ENCODE data around the gene DHRS2. TPM values are rescaled to one million over a fixed set of nuclear protein-coding genes. Genes with fewer than 3 reads are reported as not detected.
"Not testable (repeated sequence)": the region's sequence is repeated elsewhere in the genome, so short reads cannot be mapped to it uniquely, and the experiment has no call there.

The DHRS2 gene
- total RNA-seq, 4 donors from 2014 or later, result 0.12 TPM; not detected in 3

DNA sequence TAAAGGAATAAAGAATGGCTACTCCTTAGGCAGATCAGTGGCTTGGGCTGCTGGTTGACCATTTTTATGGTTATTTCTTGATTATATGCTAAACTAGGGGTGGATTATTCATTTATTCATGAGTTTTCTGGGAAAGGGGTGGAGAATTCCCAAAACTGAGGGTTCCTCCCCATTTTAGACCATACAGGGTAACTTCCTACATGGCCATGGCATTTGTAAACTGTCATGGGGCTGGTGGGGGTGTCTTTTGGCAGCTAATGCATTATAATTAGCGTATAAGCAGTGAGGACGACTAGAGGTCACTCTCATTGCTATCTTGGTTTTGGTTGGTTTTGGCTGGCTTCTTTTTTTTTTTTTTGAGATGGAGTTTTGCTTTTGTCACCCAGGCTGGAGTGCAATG lies 32.0 kb upstream of the DHRS2 start:
- no peaks in the 10 kb centered on the region for H3K4me1 ChIP-seq
- H3K9me3 ChIP-seq, result no peaks in the 10 kb centered on the region
- no peak overlapping the region for H3K27ac ChIP-seq
- no peak overlapping the region for H3K4me3 ChIP-seq
- 83% methylated on average over 2 of the region's 2 CpGs; no CpG with 5 or more reads in 1 of the 2 donors for WGBS, 2 donors (ENCODE audit: low coverage in 1 of 2)
- ATAC-seq, result no peak
- peaks cover 17% of the 10 kb centered on the region for H3K27me3 ChIP-seq
- H3K36me3 ChIP-seq, result no peaks in the 10 kb centered on the region
- TF ChIP-seq, protein P1, sequence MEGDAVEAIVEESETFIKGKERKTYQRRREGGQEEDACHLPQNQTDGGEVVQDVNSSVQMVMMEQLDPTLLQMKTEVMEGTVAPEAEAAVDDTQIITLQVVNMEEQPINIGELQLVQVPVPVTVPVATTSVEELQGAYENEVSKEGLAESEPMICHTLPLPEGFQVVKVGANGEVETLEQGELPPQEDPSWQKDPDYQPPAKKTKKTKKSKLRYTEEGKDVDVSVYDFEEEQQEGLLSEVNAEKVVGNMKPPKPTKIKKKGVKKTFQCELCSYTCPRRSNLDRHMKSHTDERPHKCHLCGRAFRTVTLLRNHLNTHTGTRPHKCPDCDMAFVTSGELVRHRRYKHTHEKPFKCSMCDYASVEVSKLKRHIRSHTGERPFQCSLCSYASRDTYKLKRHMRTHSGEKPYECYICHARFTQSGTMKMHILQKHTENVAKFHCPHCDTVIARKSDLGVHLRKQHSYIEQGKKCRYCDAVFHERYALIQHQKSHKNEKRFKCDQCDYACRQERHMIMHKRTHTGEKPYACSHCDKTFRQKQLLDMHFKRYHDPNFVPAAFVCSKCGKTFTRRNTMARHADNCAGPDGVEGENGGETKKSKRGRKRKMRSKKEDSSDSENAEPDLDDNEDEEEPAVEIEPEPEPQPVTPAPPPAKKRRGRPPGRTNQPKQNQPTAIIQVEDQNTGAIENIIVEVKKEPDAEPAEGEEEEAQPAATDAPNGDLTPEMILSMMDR (IDR thresholded peaks at IDR 0.05), result no peak
- TF ChIP-seq EP300 (IDR thresholded peaks at IDR 0.05), result no peak
- no peak for TF ChIP-seq POLR2A (IDR thresholded peaks at IDR 0.05)
- TF ChIP-seq POLR2AphosphoS5 (IDR thresholded peaks at IDR 0.05), result no peak

DNA sequence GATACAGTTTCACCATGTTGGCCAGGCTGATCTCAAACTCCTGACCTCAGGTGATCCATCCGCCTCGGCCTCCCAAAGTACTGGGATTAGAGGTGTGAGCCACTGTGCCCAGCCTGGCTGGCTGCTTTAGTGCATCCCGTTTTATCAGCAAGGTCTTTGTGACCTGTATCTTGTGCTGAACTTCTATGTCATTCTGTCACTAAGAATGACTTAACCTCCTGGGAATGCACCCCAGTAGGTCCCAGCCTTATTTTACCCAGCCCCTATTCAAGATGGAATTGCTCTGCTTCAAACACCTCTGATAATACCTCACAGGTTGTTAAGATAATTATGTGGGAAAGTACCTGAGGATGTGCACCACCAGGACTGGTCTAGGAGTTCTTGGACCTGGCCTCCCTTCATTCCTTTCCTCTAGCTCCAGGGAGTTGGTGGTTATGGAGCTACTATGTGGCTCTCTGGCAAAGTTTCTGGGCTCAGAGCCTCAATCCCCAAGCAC lies 31.4 kb upstream of the DHRS2 start:
- peaks cover 17% of the 10 kb centered on the region for H3K27me3 ChIP-seq
- H3K4me3 ChIP-seq, result no peak overlapping the region
- ATAC-seq, result no peak
- H3K36me3 ChIP-seq, result no peaks in the 10 kb centered on the region
- H3K9me3 ChIP-seq, result no peaks in the 10 kb centered on the region
- WGBS, 2 donors (ENCODE audit: low coverage in 1 of 2), result 88% methylated on average over 3 of the region's 3 CpGs; no CpG with 5 or more reads in 1 of the 2 donors
- H3K27ac ChIP-seq, result no peak overlapping the region
- no peak for TF ChIP-seq POLR2A (IDR thresholded peaks at IDR 0.05)
- TF ChIP-seq, protein P1 (IDR thresholded peaks at IDR 0.05), result no peak
- TF ChIP-seq EP300 (IDR thresholded peaks at IDR 0.05), result no peak
- no peak for TF ChIP-seq POLR2AphosphoS5 (IDR thresholded peaks at IDR 0.05)
- no peaks in the 10 kb centered on the region for H3K4me1 ChIP-seq

- 66 to 68% methylated on average over 6 of the region's 6 CpGs for WGBS, 2 donors (ENCODE audit: low coverage in 1 of 2)
- Histone ChIP-seq H3K4me1 (no peaks in the 10 kb centered on the region), H3K27ac (no peak overlapping the region), H3K36me3 (no peaks in the 10 kb centered on the region), H3K9me3 (no peaks in the 10 kb centered on the region), H3K27me3 (peaks cover 17% of the 10 kb centered on the region), H3K4me3 (no peak overlapping the region)
- no peak for ATAC-seq
- no peak for TF ChIP-seq POLR2AphosphoS5 (IDR thresholded peaks at IDR 0.05)
- TF ChIP-seq EP300 (IDR thresholded peaks at IDR 0.05), result no peak
- no peak for TF ChIP-seq POLR2A (IDR thresholded peaks at IDR 0.05)
- TF ChIP-seq, protein P1 (IDR thresholded peaks at IDR 0.05), result no peak
Observed at GRCh38 chr14:23605931-23606585, 30.1 kb upstream of the DHRS2 start.

- H3K9me3 ChIP-seq, result no peaks in the 10 kb centered on the region
- ATAC-seq, result no peak
- no peak overlapping the region for H3K4me3 ChIP-seq
- TF ChIP-seq POLR2AphosphoS5 (IDR thresholded peaks at IDR 0.05), result no peak
- TF ChIP-seq, protein P1 (IDR thresholded peaks at IDR 0.05), result no peak
- no peak for TF ChIP-seq POLR2A (IDR thresholded peaks at IDR 0.05)
- no peak for TF ChIP-seq EP300 (IDR thresholded peaks at IDR 0.05)
- no peaks in the 10 kb centered on the region for H3K36me3 ChIP-seq
- WGBS, 2 donors (ENCODE audit: low coverage in 1 of 2), result 13 to 29% methylated on average over 1 of the region's 1 CpG
- H3K4me1 ChIP-seq, result no peaks in the 10 kb centered on the region
- peaks cover 25% of the 10 kb centered on the region for H3K27me3 ChIP-seq
- no peak overlapping the region for H3K27ac ChIP-seq
Observed at GRCh38 chr14:23608454-23608853, 27.7 kb upstream of the DHRS2 start.

DNA sequence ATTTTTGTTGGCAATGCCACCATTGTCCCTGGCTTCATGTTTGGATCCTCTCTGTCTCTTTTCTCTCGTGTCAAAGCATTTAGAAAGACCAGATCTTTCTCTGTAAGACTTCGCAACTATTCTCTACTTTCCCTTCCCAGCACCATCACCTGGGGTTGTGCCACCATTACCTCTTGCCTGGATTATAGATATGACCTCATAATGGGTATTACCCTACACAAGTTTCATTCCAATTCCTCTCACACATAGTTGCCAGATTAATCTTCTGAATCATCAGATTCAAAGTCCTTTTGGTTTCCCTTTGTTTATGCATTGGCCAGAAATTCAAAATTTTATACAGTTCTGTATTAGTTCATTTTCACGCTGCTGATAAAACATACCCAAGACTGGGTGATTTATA lies 27.2 kb upstream of the DHRS2 start:
- WGBS, 2 donors (ENCODE audit: low coverage in 1 of 2), result 67 to 71% methylated on average over 2 to 3 of the region's 3 CpGs

DNA sequence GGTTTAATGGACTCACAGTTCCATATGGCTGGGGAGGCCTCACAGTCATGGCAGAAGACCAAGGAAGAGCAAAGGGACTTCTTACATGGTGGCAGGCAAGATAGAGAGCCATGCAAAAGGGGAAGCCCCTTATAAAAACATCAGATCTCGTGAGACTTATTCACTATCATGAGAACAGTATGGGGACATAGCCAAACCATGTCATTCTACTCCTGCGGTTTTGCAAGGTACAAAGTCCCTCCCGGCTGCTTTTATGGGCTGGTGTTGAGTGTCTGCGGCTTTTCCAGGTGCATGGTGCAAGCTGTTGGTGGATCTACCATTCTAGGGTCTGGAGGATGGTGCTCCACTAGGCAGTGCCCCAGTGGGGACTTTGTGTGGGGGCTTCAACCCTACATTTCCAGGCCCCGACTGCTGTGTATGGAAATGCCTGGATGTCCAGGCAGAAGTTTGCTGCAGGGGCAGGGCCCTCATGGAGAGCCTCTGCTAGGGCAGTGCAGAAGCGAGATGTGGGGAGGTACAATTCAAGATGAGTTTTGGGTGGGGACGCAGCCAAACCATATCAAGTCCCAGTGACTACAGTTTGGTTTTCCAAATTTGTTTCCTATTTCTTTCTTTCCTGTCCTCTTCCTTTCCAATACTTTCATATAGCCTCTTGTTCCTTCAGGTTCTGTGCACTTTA lies 26.6 kb upstream of the DHRS2 start:
- whole genome bisulfite sequencing, 2 donors (ENCODE audit: low coverage in 1 of 2), result 80 to 93% methylated on average over 1 to 5 of the region's 7 CpGs
- H3K27me3 ChIP-seq, result peaks cover 28% of the 10 kb centered on the region
- not testable (repeated sequence) for H3K4me1 ChIP-seq, H3K36me3 ChIP-seq, H3K9me3 ChIP-seq, H3K4me3 ChIP-seq, H3K27ac ChIP-seq, ATAC-seq

More for the DNA sequence above, 27.2 kb upstream of the DHRS2 start:
- H3K27me3 ChIP-seq, result peaks cover 25% of the 10 kb centered on the region
- H3K36me3 ChIP-seq, result no peaks in the 10 kb centered on the region
- ATAC-seq, result no peak
- no peak overlapping the region for H3K27ac ChIP-seq
- TF ChIP-seq EP300 (IDR thresholded peaks at IDR 0.05) (no peak), POLR2AphosphoS5 (IDR thresholded peaks at IDR 0.05) (no peak), POLR2A (IDR thresholded peaks at IDR 0.05) (no peak)
- TF ChIP-seq, protein P1 (IDR thresholded peaks at IDR 0.05), result no peak
- H3K4me3 ChIP-seq, result no peak overlapping the region
- H3K9me3 ChIP-seq, result no peaks in the 10 kb centered on the region
- no peaks in the 10 kb centered on the region for H3K4me1 ChIP-seq
